HG03354 (cell line): ENCODE measurements around the gene NPTXR.

ENCODE experiments used
- ATAC-seq: cut with Tn5 transposase; IDR thresholded peaks from one replicate; pipeline ENCODE4 v1.9.1; 2021; ENCODE audit warnings: mild to moderate bottlenecking; ENCODE audit not compliant: unreplicated experiment, poor library complexity, severe bottlenecking

NPTXR gene

DNA sequence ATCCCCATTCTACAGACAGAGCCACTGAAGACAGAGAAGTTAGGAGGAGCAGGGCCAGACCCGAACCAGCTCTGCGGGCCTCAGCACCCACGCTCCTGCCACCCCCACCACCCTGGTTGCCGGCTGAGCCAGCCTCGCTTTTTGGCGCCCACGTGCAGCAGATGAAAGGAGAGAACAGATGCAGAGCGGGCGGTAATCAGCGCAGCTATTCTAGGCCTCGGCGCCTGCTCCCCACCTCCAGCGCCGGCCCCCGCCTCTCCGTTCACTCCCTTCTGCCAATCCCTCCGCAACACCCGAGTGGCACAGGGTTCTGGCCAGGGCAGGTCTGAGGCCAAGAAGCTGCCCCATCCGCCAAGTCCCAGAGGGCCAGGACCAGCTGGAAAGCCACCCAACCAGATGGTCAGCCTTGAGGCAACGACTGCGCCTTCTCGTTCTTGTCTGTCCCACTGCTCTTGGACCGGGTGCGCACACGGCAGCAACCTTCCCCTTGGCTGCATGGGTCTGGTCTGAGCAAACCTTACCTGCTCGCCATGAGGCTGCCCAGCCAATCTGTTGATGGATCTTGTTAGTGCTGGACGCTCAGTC lies 66.6 kb downstream of the NPTXR start:
- ATAC-seq: no peak

DNA sequence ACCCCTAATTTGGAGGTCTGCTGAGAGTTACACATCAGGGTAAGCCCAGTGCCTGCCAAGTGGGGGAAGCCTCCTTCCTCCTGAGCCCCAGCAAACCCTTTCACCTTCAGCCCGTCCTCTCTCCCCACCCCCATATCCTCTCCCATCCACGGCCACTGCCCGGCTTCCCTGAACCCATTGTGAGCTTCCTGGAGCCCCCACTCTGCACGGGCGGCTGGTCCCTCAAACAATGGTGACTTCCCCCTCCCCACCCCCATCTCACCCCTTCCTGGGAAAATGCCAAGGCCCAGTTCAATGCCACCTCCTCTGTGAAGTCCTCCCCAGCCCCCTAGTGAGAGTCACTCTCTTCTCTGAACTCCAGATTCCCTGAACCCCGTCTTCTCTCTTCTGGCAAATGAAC lies 67.7 kb downstream of the NPTXR start:
- ATAC-seq: no peak

DNA sequence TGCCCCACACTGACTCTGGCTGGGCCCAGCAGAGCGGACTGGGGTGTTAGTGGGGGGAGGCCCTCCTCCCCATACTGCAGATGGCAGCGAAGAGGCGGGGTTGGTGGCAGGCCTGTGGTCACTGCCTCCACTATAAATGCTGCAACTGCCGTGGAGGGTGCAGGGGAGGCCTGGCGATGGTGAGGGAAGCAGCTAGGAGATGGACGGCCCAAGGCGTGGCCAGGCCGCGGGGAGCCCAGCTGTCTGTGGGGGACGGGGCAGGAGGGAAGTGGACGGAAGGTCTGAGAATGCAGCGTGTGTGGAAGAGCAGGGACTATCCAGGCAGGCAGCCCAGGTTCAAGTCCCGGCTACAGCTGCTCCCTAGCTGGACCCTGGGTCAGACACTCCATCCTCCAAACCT lies 68.2 kb downstream of the NPTXR start:
- ATAC-seq: no peak

DNA sequence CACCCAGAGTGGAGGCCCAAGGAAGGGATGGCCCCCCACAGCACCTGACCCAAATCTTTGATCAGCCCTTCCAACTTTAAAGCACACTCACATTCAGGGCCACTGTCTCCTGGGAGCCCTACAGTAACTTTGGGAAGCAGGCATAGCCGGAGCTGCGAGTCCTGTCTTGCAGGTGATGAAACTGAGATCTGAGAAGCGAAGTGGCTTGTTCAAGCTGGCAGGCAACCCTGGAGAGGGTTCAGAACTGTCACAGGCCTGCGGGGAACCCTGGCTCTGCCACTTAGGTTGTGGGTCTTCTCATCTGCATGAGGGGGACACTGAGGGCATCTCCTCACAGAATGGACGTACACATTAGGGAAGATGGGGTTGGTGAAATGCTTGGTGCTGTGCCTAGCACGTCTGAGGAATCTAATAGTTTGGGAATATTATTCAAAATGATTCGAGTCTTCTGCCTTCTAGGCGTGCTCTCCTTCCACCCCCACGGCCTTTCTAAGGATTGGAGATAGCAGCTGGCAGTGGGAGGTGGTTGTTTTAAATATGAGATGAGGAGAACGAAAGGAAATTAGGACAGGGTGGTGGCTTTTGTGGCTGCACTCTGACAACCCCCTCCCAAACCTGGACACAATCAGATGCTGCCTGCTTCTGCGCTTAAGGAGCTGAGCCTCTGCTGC lies 69.2 kb downstream of the NPTXR start:
- ATAC-seq: no peak

DNA sequence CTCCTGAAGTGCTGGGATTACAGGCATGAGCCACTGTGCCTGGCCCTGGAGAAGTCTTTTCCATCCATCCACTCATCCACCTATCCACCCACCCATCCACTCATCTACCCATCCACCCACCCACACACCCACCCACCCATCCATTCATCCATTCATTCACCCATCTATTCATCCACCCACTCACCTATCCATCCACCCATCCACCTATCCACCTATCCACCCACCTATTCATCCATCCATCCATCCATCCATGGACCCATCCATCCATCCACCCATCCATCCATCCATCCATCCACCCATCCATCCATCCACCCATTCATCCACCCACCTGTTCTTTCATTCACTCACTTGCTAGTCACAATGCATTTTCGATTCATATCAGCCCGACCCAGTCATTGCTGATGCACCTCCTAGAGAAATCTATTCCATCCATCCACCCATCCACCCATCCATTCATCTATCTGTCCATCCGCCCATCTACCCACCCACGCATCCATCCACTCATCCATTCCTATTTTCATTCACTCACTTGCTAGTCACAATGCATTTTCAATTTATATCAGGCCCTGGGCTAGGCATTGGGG lies 70.4 kb downstream of the NPTXR start:
- no peak for ATAC-seq

DNA sequence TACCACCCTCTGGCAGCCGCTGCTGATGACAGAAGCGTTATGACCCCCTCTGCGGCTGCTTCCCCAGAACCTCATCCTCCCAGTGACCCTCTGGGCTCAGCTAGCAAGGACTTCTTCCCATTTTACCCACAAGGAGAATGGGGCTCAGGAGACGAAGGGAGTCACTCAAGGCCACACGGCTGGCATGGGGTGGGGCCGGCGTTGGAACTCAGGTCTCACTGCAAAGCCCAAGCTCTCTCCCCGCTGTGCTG lies 71.3 kb downstream of the NPTXR start:
- ATAC-seq: no peak

DNA sequence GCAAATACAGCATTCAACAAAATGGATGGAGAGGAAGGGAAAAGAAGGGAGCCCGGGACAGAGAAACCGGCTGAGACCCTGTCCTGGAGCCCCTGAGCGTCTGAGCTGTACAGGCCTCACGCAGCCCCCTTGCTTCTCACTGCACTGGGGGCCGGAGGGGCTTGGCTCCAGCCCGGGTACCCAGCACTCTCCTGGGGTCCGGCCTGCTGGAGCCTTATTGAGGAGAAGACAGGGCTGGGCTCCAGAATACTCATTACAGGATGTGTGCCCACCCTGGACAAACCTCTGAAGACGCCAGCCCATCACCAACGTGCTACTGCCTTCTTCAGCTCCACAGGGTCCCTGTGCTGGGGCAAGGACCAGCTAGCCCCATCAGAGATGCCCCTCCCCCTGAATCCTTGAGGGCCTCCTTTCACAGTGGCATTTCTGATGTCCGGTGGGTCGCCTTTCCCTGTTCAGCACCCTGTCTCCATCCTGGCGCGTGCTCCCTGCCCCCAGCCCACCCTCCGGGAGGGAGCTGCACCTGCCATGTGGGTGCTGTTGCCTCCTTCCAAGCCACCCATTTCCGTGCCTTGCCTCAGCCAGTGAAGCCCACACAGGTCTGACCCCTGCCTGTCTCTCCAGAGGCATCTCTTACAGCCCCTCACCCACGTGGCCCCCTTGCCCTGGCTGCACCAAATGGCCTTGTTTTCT lies 73.4 kb downstream of the NPTXR start:
- ATAC-seq: no peak
